GM12801 (cell line): ENCODE measurements around the gene TGM3.

Experiments used
- TF ChIP-seq, protein P1 (sequence below): IDR thresholded peaks from one replicate; pipeline ENCODE4 v1.5.1; 2011; ENCODE audit warnings: control low read depth; ENCODE audit not compliant: insufficient read length; ENCODE audit errors: extremely low read depth

The TGM3 gene

DNA sequence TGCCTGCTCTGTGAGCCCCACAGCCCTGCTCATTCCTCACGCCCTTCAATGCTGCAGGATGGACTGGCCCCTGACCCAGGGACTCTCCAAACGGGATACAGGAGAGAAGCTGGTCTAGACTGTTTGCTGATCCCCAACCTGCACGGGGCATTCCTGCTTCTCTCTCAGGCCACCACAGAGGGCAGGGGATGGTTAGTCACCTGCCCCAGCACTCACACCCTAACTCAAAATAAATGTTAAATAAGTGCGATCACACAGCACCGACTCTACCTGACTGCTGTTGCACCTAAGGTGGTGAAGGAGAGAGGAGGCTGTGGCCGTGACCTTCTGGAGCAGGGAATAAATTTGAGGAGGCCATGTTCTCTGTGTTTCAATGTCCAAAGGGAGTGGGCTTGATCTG lies 45.0 kb downstream of the TGM3 start:
- TF ChIP-seq, protein P1, sequence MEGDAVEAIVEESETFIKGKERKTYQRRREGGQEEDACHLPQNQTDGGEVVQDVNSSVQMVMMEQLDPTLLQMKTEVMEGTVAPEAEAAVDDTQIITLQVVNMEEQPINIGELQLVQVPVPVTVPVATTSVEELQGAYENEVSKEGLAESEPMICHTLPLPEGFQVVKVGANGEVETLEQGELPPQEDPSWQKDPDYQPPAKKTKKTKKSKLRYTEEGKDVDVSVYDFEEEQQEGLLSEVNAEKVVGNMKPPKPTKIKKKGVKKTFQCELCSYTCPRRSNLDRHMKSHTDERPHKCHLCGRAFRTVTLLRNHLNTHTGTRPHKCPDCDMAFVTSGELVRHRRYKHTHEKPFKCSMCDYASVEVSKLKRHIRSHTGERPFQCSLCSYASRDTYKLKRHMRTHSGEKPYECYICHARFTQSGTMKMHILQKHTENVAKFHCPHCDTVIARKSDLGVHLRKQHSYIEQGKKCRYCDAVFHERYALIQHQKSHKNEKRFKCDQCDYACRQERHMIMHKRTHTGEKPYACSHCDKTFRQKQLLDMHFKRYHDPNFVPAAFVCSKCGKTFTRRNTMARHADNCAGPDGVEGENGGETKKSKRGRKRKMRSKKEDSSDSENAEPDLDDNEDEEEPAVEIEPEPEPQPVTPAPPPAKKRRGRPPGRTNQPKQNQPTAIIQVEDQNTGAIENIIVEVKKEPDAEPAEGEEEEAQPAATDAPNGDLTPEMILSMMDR = no peak

DNA sequence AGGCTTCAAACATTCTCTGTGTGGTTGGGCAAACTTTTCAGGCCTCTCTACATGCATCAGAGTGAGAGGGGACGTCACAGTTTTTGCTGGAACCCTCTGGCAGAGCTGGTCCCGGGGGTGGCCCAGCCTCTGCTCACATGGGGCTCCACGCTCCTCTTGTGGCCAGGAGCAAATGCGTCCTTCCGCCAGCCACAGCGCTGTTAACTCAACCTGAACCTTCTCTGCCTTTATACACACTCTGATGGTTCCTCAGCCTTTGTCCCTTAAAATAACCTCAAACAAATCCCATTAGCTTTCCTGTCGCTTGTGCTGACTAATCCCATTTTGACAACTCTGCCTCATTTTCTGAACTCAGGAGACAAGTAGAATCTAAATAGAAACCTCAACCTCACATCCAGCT lies 45.5 kb downstream of the TGM3 start:
- TF ChIP-seq, protein P1 = no peak

DNA sequence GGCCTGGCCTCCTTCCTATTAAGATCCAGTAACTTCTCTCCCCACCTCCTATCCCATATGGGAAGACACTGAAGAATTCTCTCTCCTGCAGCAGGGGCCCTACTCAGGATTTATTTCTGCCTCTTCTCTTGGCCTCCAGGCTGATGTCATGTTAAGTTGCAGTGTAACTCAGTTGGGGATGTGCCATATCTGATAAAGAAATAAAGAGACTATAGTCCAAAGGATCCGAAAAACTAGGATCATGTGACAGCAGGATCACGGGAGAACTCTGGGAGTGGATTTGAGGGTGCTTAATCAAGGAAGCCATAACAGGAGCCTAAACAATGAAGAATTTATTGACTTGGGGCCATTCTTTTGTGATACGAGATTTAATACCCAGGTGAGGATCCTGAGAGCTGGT lies 46.4 kb downstream of the TGM3 start:
- TF ChIP-seq, protein P1 = no peak

DNA sequence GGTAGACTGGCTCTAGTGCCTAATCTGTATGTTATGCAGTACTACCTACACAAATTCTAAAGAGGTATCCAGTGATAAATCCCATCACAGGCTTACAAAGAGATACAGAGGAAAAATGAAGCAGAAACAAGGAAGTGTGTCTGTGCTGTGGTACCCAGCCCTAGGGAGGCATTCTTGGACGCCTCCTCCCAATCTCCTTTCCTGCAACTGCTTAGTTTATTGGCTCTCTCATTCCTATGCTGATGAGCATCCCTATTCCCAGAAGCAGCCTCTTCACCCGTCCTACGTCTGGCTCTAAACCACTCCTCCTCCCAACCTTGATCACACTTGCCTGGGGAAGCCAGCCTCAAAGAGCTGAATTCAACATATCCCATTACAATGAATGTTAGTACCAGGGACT lies 50.4 kb downstream of the TGM3 start:
- TF ChIP-seq, protein P1 = no peak

DNA sequence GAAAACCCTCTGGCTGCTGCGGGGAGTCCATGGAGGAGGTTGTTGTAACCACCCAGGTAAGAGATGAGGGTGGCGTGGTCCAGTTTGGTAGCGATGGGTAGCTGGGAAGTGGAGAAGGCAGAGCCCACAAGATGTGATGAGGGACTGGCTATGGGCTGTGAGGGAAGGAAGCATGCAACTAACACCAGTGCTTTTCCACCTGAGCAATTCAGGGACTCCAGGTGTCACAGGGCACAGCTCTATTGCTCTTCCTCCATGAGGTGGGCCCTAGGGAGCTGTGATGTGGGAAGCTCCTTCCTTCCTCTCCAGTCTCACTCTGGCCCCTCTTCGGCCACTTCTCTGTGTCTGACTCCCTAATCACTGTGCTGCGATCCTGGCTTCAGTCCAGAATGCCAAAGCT lies 52.5 kb downstream of the TGM3 start:
- TF ChIP-seq, protein P1 = no peak

DNA sequence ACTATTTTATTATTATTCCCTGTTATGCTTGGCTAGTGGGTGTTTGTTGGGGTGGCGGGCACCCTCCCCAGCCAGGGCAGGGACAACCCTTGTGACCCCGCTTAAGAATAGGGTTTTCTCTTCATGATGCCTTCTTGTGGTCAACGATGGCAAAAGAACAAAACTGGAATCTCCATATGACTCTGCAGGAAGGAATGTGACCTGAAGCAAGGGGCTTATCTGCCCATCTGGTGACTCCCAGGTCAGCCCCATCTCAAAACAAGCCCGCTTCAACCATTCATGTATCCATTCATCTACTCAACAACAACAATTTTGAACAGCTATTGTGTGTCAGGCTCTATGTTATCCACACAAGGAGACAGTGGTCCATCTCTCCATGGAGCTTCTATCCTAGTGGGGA lies 54.0 kb downstream of the TGM3 start:
- TF ChIP-seq, protein P1 = no peak

DNA sequence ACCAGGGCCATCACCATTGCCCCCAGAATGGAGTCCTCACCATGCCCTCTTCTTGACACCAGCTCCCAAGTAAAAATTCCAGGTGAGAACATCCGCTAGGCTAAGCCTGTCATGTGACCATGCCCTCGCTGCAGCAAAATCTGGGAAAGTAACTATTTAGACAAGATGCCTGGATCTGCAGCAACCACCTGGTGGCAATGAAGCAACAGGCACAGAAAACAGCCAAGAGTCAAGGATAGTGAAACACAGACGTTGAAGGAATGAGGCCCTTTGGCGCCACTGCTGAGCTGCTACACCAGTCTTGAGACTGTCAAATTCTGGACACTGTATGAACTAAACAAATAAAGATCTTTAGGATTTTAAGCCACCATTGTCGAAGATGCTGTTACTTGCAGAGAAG lies 54.8 kb downstream of the TGM3 start:
- TF ChIP-seq, protein P1 = no peak

DNA sequence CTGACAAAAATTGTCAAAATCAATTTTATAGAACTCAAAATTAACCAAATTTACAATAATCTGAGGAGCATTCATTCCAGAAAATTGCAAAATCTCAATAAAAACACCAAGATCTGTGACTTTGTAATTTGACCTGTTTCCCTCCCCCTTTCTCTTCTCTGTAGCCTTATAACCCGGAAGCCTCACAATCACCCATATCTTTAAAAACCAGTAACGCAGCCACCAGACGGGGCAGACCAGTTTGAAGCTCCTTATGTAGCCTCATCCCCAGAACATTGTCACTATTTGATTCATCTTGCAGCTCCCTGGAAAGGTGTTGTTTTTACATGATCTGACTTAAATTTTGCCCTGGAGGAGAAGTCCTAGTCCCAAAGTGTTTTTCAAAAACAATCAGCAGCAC lies 57.4 kb downstream of the TGM3 start:
- TF ChIP-seq, protein P1 = no peak
